ENCODE results near the gene DIP2A. TPM values are rescaled to one million over a fixed set of nuclear protein-coding genes. Genes with fewer than 3 reads are reported as not detected.
A peak's percentile ranks its signal among the peaks of the same experiment; 100 is the strongest.
"Not testable (repeated sequence)": the region's sequence is repeated elsewhere in the genome, so short reads cannot be mapped to it uniquely, and the experiment has no call there.

DIP2A gene
- total RNA-seq, 8 experiments from 2014 or later = 13.2 to 70.9 (median 16.5) TPM

GRCh38 chr21:46562472-46562871 lies 103.8 kb downstream of the DIP2A start:
- H3K4me3 ChIP-seq = no peak overlapping the region
- WGBS, 10 experiments = 20 to 100% (median 96%) methylated on average over 1 to 5 of the region's 10 CpGs; no CpG with 5 or more reads in 5 of the 10 experiments
- in situ Hi-C loops (cut with MboI; ENCODE audit: low pct_unique_long_range_greater_than_20kb in 2 of 9, low sequenced_read_pairs in 9 of 9, unreplicated experiment in 9 of 9) = no loop called here
- ATAC-seq (replicated peaks in 6 of 8) = no peak
- H3K27ac ChIP-seq = no peak overlapping the region
- no peaks in the 10 kb centered on the region for H3K4me1 ChIP-seq (replicated peaks in 1 of 2)

GRCh38 chr21:46562964-46563607 lies 104.4 kb downstream of the DIP2A start:
- Histone ChIP-seq H3K4me1 (replicated peaks in 1 of 2) (no peaks in the 10 kb centered on the region), H3K27ac (no peak overlapping the region), H3K4me3 (no peak overlapping the region)
- ATAC-seq (replicated peaks in 6 of 8) = no peak
- WGBS, 10 experiments = 86 to 100% (median 97%) methylated on average over 2 to 6 of the region's 14 CpGs; no CpG with 5 or more reads in 3 of the 10 experiments
- in situ Hi-C loops (cut with MboI; ENCODE audit: low pct_unique_long_range_greater_than_20kb in 2 of 9, low sequenced_read_pairs in 9 of 9, unreplicated experiment in 9 of 9) = no loop called here

- WGBS, 10 experiments = 20 to 97% (median 83%) methylated on average over 1 to 8 of the region's 10 CpGs; no CpG with 5 or more reads in 5 of the 10 experiments
- Histone ChIP-seq H3K4me1 (replicated peaks in 1 of 2) (no peaks in the 10 kb centered on the region), H3K4me3 (no peak overlapping the region), H3K27ac (no peak overlapping the region)
- in situ Hi-C loops (cut with MboI; ENCODE audit: low pct_unique_long_range_greater_than_20kb in 2 of 9, low sequenced_read_pairs in 9 of 9, unreplicated experiment in 9 of 9) = no loop called here
- ATAC-seq (replicated peaks in 6 of 8) = peak in 2 of 8 experiments; percentile 74 to 91
Observed at GRCh38 chr21:46564391-46564790, 105.7 kb downstream of the DIP2A start.

- Histone ChIP-seq H3K4me1 (replicated peaks in 1 of 2) (no peaks in the 10 kb centered on the region), H3K27ac (no peak overlapping the region), H3K4me3 (no peak overlapping the region)
- ATAC-seq (replicated peaks in 6 of 8) = no peak
- in situ Hi-C loops (cut with MboI; ENCODE audit: low pct_unique_long_range_greater_than_20kb in 2 of 9, low sequenced_read_pairs in 9 of 9, unreplicated experiment in 9 of 9) = no loop called here
- WGBS, 10 experiments = 82 to 100% (median 91%) methylated on average over 2 to 10 of the region's 15 CpGs; no CpG with 5 or more reads in 3 of the 10 experiments
Observed at GRCh38 chr21:46567348-46567747, 108.7 kb downstream of the DIP2A start.

- ATAC-seq (replicated peaks in 6 of 8) = no peak
- in situ Hi-C loops (cut with MboI; ENCODE audit: low pct_unique_long_range_greater_than_20kb in 2 of 9, low sequenced_read_pairs in 9 of 9, unreplicated experiment in 9 of 9) = no loop called here
- H3K4me1 ChIP-seq (replicated peaks in 1 of 2) = no peaks in the 10 kb centered on the region
- H3K27ac ChIP-seq = no peak overlapping the region
- WGBS, 10 experiments = 20 to 100% (median 96%) methylated on average over 1 to 4 of the region's 4 CpGs; no CpG with 5 or more reads in 1 of the 10 experiments
- no peak overlapping the region for H3K4me3 ChIP-seq
Observed at GRCh38 chr21:46568562-46568961, 109.9 kb downstream of the DIP2A start.

GRCh38 chr21:46569081-46569480 lies 110.4 kb downstream of the DIP2A start:
- H3K27ac ChIP-seq = no peak overlapping the region
- H3K4me1 ChIP-seq (replicated peaks in 1 of 2) = no peaks in the 10 kb centered on the region
- in situ Hi-C loops (cut with MboI; ENCODE audit: low pct_unique_long_range_greater_than_20kb in 2 of 9, low sequenced_read_pairs in 9 of 9, unreplicated experiment in 9 of 9) = no loop called here
- 0 to 100% (median 100%) methylated on average over 1 of the region's 1 CpG; no CpG with 5 or more reads in 3 of the 10 experiments for WGBS, 10 experiments
- no peak overlapping the region for H3K4me3 ChIP-seq
- no peak for ATAC-seq (replicated peaks in 6 of 8)

GRCh38 chr21:46570119-46570518 lies 111.4 kb downstream of the DIP2A start:
- WGBS, 10 experiments = 80 to 100% (median 98%) methylated on average over 1 to 2 of the region's 2 CpGs
- no peaks in the 10 kb centered on the region for H3K4me1 ChIP-seq (replicated peaks in 1 of 2)
- no peak overlapping the region for H3K4me3 ChIP-seq
- ATAC-seq (replicated peaks in 6 of 8) = no peak
- in situ Hi-C loops (cut with MboI; ENCODE audit: low pct_unique_long_range_greater_than_20kb in 2 of 9, low sequenced_read_pairs in 9 of 9, unreplicated experiment in 9 of 9) = no loop called here
- no peak overlapping the region for H3K27ac ChIP-seq

- Histone ChIP-seq H3K4me3 (no peak overlapping the region), H3K27ac (no peak overlapping the region), H3K4me1 (replicated peaks in 1 of 2) (no peaks in the 10 kb centered on the region)
- ATAC-seq (replicated peaks in 6 of 8) = no peak
- in situ Hi-C loops (cut with MboI; ENCODE audit: low pct_unique_long_range_greater_than_20kb in 2 of 9, low sequenced_read_pairs in 9 of 9, unreplicated experiment in 9 of 9) = no loop called here
Observed at GRCh38 chr21:46570631-46571030, 111.9 kb downstream of the DIP2A start.

GRCh38 chr21:46572850-46573249 lies 114.2 kb downstream of the DIP2A start:
- Histone ChIP-seq H3K4me3 (no peak overlapping the region), H3K4me1 (replicated peaks in 1 of 2) (no peaks in the 10 kb centered on the region), H3K27ac (no peak overlapping the region)
- ATAC-seq (replicated peaks in 6 of 8) = no peak
- WGBS, 10 experiments = 88 to 100% (median 100%) methylated on average over 1 of the region's 1 CpG
- in situ Hi-C loops (cut with MboI; ENCODE audit: low pct_unique_long_range_greater_than_20kb in 2 of 9, low sequenced_read_pairs in 9 of 9, unreplicated experiment in 9 of 9) = no loop called here

- ATAC-seq (replicated peaks in 6 of 8); in situ Hi-C loops (cut with MboI; ENCODE audit: low pct_unique_long_range_greater_than_20kb in 2 of 9, low sequenced_read_pairs in 9 of 9, unreplicated experiment in 9 of 9): not testable (repeated sequence)
- 70 to 100% (median 95%) methylated on average over 1 to 5 of the region's 5 CpGs; no CpG with 5 or more reads in 2 of the 10 experiments for WGBS, 10 experiments
Observed at GRCh38 chr21:46577786-46578185, 119.1 kb downstream of the DIP2A start.

GRCh38 chr21:46579394-46579793 lies 120.7 kb downstream of the DIP2A start:
- 67 to 100% (median 96%) methylated on average over 1 to 2 of the region's 2 CpGs for WGBS, 10 experiments
- H3K27ac ChIP-seq; in situ Hi-C loops (cut with MboI; ENCODE audit: low pct_unique_long_range_greater_than_20kb in 2 of 9, low sequenced_read_pairs in 9 of 9, unreplicated experiment in 9 of 9); H3K4me3 ChIP-seq; H3K4me1 ChIP-seq (replicated peaks in 1 of 2); ATAC-seq (replicated peaks in 6 of 8): not testable (repeated sequence)

More at GRCh38 chr21:46577786-46578185, 119.1 kb downstream of the DIP2A start:
- not testable (repeated sequence) for H3K4me1 ChIP-seq (replicated peaks in 1 of 2); H3K4me3 ChIP-seq; H3K27ac ChIP-seq

GRCh38 chr21:46581780-46582307 lies 123.2 kb downstream of the DIP2A start:
- no peaks in the 10 kb centered on the region for H3K4me1 ChIP-seq (replicated peaks in 1 of 2)
- in situ Hi-C loops (cut with MboI; ENCODE audit: low pct_unique_long_range_greater_than_20kb in 2 of 9, low sequenced_read_pairs in 9 of 9, unreplicated experiment in 9 of 9) = no loop called here
- no peak for ATAC-seq (replicated peaks in 6 of 8)
- H3K27ac ChIP-seq = no peak overlapping the region
- 89 to 100% (median 100%) methylated on average over 1 to 3 of the region's 5 CpGs; no CpG with 5 or more reads in 4 of the 10 experiments for WGBS, 10 experiments
- H3K4me3 ChIP-seq = no peak overlapping the region

GRCh38 chr21:46585191-46585953 lies 126.7 kb downstream of the DIP2A start:
- ATAC-seq (replicated peaks in 6 of 8) = no peak
- WGBS, 10 experiments = 43 to 93% (median 80%) methylated on average over 2 to 5 of the region's 7 CpGs; no CpG with 5 or more reads in 1 of the 10 experiments
- H3K4me3 ChIP-seq = no peak overlapping the region
- H3K4me1 ChIP-seq (replicated peaks in 1 of 2) = no peaks in the 10 kb centered on the region
- no peak overlapping the region for H3K27ac ChIP-seq
- in situ Hi-C loops (cut with MboI; ENCODE audit: low pct_unique_long_range_greater_than_20kb in 2 of 9, low sequenced_read_pairs in 9 of 9, unreplicated experiment in 9 of 9) = no loop called here
